ENCODE measurements around the gene RPS6KA2.
"Not testable (repeated sequence)": the region's sequence is repeated elsewhere in the genome, so short reads cannot be mapped to it uniquely, and the experiment has no call there.

The RPS6KA2 gene

GRCh38 chr6:166412156-166412910, 214.7 kb downstream of the RPS6KA2 start:
- no peak for DNase-seq

GRCh38 chr6:166411721-166412151, 215.3 kb downstream of the RPS6KA2 start:
- DNase-seq, result no peak

- no peak for DNase-seq
Observed at GRCh38 chr6:166411271-166411670, 215.8 kb downstream of the RPS6KA2 start.

GRCh38 chr6:166410426-166410935, 216.6 kb downstream of the RPS6KA2 start:
- DNase-seq, result no peak

- no peak for DNase-seq
Observed at GRCh38 chr6:166408936-166409755, 217.9 kb downstream of the RPS6KA2 start.

GRCh38 chr6:166406197-166406596, 220.9 kb downstream of the RPS6KA2 start:
- no peak for DNase-seq

- no peak for DNase-seq
Observed at GRCh38 chr6:166405386-166405785, 221.7 kb downstream of the RPS6KA2 start.

- no peak for DNase-seq
Observed at GRCh38 chr6:166402582-166403277, 224.3 kb downstream of the RPS6KA2 start.

- DNase-seq, result peak; percentile 82
Observed at GRCh38 chr6:166400649-166401250, 226.3 kb downstream of the RPS6KA2 start.

- no peak for DNase-seq
Observed at GRCh38 chr6:166400181-166400580, 226.9 kb downstream of the RPS6KA2 start.

GRCh38 chr6:166398348-166398747, 228.7 kb downstream of the RPS6KA2 start:
- DNase-seq, result no peak

- DNase-seq, result no peak
Observed at GRCh38 chr6:166397849-166398248, 229.2 kb downstream of the RPS6KA2 start.

- no peak for DNase-seq
Observed at GRCh38 chr6:166395778-166396177, 231.3 kb downstream of the RPS6KA2 start.

GRCh38 chr6:166395351-166395750, 231.7 kb downstream of the RPS6KA2 start:
- DNase-seq, result no peak

GRCh38 chr6:166394036-166394892, 232.8 kb downstream of the RPS6KA2 start:
- DNase-seq, result no peak

GRCh38 chr6:166393535-166393823, 233.6 kb downstream of the RPS6KA2 start:
- DNase-seq, result no peak

- DNase-seq, result not testable (repeated sequence)
Observed at GRCh38 chr6:166392755-166393534, 234.1 kb downstream of the RPS6KA2 start.

- no peak for DNase-seq
Observed at GRCh38 chr6:166389119-166389518, 237.9 kb downstream of the RPS6KA2 start.

- DNase-seq, result no peak
Observed at GRCh38 chr6:166388290-166389004, 238.6 kb downstream of the RPS6KA2 start.

GRCh38 chr6:166387642-166388289, 239.3 kb downstream of the RPS6KA2 start:
- DNase-seq, result no peak

All from eye (tissue), 1 donor.